ENCODE results near the gene SCAF11.

The SCAF11 gene

DNA sequence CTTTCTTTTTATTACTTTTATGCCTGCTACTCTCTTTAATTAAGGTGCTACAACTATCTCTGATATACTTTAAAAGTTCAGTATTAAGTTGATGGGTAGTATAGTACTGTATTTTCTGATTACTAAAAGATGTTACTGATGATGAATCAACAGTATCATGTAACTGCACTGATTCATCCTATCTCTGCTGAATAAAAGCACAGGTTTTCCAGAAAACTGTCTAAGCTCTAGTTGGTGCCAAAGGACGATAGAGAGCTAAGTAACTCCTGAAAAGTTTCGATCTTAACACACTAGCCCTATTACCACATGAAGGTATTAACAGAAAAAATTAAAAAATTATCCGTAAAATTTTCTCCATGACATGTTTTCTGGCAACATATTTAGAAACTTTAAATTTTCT lies 2.1 kb downstream of the SCAF11 start:
- peak overlapping the region; percentile 87 for H3K4me3 ChIP-seq (ENCODE audit: low read length)
- DNase-seq (ENCODE audit: low read depth), result peak; percentile 40
- TF ChIP-seq, protein P1, sequence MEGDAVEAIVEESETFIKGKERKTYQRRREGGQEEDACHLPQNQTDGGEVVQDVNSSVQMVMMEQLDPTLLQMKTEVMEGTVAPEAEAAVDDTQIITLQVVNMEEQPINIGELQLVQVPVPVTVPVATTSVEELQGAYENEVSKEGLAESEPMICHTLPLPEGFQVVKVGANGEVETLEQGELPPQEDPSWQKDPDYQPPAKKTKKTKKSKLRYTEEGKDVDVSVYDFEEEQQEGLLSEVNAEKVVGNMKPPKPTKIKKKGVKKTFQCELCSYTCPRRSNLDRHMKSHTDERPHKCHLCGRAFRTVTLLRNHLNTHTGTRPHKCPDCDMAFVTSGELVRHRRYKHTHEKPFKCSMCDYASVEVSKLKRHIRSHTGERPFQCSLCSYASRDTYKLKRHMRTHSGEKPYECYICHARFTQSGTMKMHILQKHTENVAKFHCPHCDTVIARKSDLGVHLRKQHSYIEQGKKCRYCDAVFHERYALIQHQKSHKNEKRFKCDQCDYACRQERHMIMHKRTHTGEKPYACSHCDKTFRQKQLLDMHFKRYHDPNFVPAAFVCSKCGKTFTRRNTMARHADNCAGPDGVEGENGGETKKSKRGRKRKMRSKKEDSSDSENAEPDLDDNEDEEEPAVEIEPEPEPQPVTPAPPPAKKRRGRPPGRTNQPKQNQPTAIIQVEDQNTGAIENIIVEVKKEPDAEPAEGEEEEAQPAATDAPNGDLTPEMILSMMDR (conservative IDR thresholded peaks at IDR 0.05; ENCODE audit: low read length), result no peak

DNA sequence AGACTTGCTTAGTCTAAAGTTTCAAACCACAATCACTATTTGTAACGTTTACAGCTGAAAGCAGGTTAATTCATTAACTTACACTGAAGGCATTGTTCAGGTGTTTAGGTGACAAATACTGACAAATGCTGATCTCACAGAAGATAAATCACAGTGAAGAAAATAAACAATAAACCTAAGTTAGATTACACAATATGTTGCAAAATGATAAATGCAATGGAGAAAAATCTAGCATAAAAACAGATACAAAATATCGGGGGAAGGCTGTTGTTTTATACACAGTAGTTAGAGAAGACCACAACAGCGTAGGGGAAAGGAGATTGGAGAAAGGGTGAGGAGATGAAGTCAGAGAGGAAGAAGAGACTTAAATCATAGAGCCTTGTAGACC lies 3.0 kb downstream of the SCAF11 start:
- TF ChIP-seq, protein P1 (conservative IDR thresholded peaks at IDR 0.05; ENCODE audit: low read length), result no peak
- no peak for DNase-seq (ENCODE audit: low read depth)
- H3K4me3 ChIP-seq (ENCODE audit: low read length), result no peak overlapping the region

DNA sequence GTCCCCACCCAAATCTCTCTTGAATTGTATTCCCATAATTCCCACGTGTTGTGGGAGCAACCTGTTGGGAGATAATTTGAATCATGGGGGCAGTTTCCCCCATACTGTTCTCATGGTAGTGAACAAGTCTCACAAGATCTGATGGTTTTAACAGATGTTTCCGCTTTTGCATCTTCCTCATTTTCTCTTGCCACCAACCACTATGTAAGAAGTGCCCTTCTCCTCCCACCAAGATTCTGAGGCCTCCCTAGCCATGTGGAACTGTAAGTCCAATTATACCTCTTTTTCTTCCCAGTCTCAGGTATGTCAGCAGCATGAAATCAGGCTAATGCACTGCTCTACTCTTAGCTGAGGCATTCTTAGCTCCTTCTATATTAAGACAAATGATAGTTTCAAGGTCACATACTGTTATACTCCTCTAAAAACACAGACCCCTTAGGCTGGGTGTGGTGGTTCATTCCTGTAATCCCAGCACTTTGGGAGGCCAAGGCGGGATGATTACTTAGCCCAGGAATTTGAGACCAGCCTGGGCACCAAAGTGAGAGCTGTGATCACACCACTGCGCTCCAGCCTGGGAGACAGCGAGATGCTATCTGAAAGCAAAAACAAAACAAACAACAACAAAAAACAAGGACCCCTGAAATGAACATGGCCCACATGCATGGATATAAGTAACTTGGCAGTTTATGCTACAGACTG lies 3.6 kb downstream of the SCAF11 start:
- TF ChIP-seq, protein P1 (conservative IDR thresholded peaks at IDR 0.05; ENCODE audit: low read length), result no peak
- no peak for DNase-seq (ENCODE audit: low read depth)
- no peak overlapping the region for H3K4me3 ChIP-seq (ENCODE audit: low read length)

DNA sequence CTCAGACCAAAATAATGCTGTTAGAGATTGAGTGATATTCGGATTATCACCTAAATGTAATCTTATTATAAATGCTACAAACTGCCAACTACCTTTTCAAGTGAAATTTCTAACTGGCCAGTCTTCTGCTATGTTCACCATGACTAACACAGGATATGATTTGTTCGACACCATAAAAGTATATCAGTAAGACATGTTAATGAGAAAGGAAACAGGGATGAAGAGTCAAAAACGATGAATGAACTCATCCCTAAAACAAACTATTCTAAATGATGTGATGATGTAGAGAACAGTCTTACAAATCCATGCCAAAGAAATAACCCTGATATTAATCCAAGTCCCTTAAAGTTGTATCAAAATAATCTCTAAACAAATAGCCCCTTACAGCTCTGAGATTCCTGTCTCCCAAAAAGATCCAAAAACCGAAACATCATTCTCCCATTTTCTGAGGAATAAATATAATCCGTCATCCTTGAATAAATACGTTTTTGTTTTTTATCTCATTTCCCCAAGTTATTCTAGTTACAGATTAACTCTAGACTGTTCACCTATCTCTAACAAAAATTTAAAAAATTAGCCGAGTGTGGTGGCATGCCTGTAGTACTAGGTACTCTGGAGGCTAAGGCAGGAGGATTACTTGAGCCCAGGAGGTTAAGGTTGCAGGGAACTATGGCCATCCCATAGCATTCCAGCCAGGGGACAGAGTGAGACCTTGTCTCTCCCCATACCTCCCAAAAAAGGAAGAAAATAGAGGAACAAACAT lies 9.1 kb downstream of the SCAF11 start:
- TF ChIP-seq, protein P1 (conservative IDR thresholded peaks at IDR 0.05; ENCODE audit: low read length), result no peak
- no peak overlapping the region for H3K4me3 ChIP-seq (ENCODE audit: low read length)
- DNase-seq (ENCODE audit: low read depth), result no peak

DNA sequence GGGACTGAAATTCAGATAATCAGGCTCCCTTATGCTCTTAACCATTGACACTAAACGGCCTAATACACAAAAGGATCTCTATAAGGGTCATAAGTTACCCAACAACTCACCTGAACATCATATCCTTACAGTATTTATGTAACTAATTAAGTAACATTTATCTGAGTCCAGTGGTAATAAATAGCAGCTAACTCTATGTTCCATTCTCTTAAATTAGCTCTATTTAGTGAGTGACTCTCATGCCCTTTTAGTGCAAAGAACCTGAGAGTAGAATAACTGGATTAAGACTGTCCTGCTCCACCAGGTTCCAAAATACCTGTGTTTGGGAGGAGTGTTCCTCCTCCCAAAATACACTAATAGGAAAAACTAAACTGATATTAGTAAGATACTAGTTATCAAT lies 9.8 kb downstream of the SCAF11 start:
- no peak overlapping the region for H3K4me3 ChIP-seq (ENCODE audit: low read length)
- no peak for DNase-seq (ENCODE audit: low read depth)
- TF ChIP-seq, protein P1 (conservative IDR thresholded peaks at IDR 0.05; ENCODE audit: low read length), result no peak

DNA sequence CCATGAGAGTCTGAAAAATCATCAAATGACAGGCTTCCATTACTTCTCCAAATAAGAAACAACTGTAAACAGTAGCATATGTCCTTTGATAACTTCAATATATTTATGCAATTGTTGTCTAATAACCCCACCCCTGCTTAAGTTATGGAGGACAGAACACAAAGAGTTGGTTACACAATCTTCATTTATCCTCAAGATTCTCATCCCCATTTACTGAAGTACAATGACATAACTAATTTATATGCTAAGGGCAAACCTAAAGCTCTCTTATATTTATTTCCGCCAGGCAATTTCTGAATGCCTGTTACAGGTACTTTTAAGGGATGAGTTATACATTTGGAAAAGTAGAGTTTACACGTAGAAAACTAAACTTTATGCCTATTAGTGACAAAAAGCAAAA lies 12.3 kb downstream of the SCAF11 start:
- TF ChIP-seq, protein P1 (conservative IDR thresholded peaks at IDR 0.05; ENCODE audit: low read length), result no peak
- no peak overlapping the region for H3K4me3 ChIP-seq (ENCODE audit: low read length)
- DNase-seq (ENCODE audit: low read depth), result no peak

DNA sequence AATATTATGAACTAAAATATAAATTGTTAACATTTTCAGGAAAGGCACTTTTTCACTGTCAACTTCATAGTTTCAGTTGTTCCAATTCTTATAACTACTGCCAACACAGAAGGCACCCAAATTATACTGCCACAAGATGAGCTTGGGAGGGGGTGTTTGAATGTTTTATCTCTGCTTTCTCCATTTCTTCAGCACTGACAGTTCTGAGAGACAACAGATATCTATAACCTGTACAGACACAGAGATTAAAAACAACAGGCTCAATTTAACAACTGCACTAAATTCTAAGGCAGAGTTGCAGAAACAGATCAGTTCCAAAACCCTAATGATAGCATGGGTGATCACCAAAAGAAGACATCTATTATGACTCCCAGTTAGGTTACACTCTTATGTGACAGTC lies 12.8 kb downstream of the SCAF11 start:
- TF ChIP-seq, protein P1 (conservative IDR thresholded peaks at IDR 0.05; ENCODE audit: low read length), result no peak
- no peak for DNase-seq (ENCODE audit: low read depth)

More for the DNA sequence above, 12.8 kb downstream of the SCAF11 start:
- no peak overlapping the region for H3K4me3 ChIP-seq (ENCODE audit: low read length)
